C4-2B (cell line): Measurements from ENCODE around the gene PNCK.

Source experiments
- ZFX ChIP-seq: fragments of 450-650 bp; IDR thresholded peaks from 2 replicates; pipeline ENCODE4 v1.6.1; 2017
- TF ChIP-seq, protein P1 (sequence below): fragments of 450-650 bp; conservative IDR thresholded peaks from 2 replicates; pipeline ENCODE4 v1.5.1; 2017; ENCODE audit warnings: mild to moderate bottlenecking

DNA sequence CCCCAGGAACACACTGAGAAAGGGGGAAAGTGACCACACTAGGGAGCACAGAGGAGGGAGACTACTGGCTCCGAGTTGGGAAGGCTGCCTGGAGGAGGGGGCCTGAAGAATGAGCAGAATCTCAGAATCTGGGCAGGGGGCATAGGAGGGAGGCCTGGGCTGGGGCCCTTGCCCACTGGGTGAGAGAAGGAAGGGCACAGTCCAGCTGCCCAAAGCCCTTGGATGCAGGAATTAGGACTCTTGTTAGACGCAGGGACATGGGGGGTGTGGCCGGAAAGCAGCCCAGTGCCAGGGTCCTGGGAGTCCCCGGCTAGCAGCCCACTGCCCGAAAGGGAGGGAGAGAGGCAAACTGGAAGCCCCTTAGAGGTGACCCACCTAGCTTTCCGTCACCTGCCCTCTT lies 28.5 kb downstream of the PNCK start:
- TF ChIP-seq, protein P1, sequence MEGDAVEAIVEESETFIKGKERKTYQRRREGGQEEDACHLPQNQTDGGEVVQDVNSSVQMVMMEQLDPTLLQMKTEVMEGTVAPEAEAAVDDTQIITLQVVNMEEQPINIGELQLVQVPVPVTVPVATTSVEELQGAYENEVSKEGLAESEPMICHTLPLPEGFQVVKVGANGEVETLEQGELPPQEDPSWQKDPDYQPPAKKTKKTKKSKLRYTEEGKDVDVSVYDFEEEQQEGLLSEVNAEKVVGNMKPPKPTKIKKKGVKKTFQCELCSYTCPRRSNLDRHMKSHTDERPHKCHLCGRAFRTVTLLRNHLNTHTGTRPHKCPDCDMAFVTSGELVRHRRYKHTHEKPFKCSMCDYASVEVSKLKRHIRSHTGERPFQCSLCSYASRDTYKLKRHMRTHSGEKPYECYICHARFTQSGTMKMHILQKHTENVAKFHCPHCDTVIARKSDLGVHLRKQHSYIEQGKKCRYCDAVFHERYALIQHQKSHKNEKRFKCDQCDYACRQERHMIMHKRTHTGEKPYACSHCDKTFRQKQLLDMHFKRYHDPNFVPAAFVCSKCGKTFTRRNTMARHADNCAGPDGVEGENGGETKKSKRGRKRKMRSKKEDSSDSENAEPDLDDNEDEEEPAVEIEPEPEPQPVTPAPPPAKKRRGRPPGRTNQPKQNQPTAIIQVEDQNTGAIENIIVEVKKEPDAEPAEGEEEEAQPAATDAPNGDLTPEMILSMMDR = no peak
- TF ChIP-seq ZFX = no peak
